ENCODE data around the gene ZNF678. TPM values are rescaled to one million over a fixed set of nuclear protein-coding genes. Genes with fewer than 3 reads are reported as not detected.

ZNF678 gene
- total and polyA plus RNA-seq, 2 donors (not counting 1 experiment from before 2014, with no cell fraction given), result 5.5 to 16.0 TPM

- H3K4me3 Mint-ChIP-seq, result peak overlapping the region; percentile 98
- Histone ChIP-seq H2AFZ (ENCODE audit: insufficient read depth, low read depth, low read length, poor library complexity, severe bottlenecking) (no peak overlapping the region), H3K27ac (ENCODE audit: low read length in 2 of 2) (peak overlapping the region in 1 of 2 donors; percentile 96), H3K9me3 (ENCODE audit: control extremely low read depth in 1 of 3, control insufficient read depth in 2 of 3, insufficient read depth in 1 of 3, low read length in 2 of 3) (peaks cover 0 to 44% (median 0%) of the 10 kb centered on the region in 3 donors), H3K4me2 (replicated peaks; ENCODE audit: low read depth, low read length, poor library complexity, severe bottlenecking) (peak overlapping the region; percentile 84), H3K4me1 (ENCODE audit: control insufficient read depth in 2 of 2, insufficient read depth in 2 of 2, low read length in 2 of 2) (peaks cover 25 to 34% of the 10 kb centered on the region in 2 donors), H3K79me2 (ENCODE audit: control insufficient read depth, insufficient read depth, low read length) (peaks cover 37% of the 10 kb centered on the region), H3K27me3 (replicated peaks in 1 of 4; ENCODE audit: control extremely low read depth in 1 of 4, control insufficient read depth in 3 of 4, insufficient read depth in 4 of 4, low read length in 3 of 4) (peaks cover 0 to 33% (median 9%) of the 10 kb centered on the region in 4 experiments), H3K4me3 (ENCODE audit: control extremely low read depth in 1 of 5, extremely low read depth in 1 of 5, insufficient read depth in 1 of 5, low read depth in 2 of 5, low read length in 4 of 5) (peak overlapping the region in 1 of 5 experiments; percentile 74), H4K20me1 (ENCODE audit: control insufficient read depth, insufficient read depth, low read length, poor library complexity, severe bottlenecking) (peaks cover 7% of the 10 kb centered on the region), H3K36me3 (replicated peaks in 1 of 2; ENCODE audit: control extremely low read depth in 1 of 2, control insufficient read depth in 1 of 2, extremely low read depth in 1 of 2, insufficient read depth in 2 of 2, low read length in 1 of 2) (no peaks in the 10 kb centered on the region), H3K9ac (ENCODE audit: low read length) (no peak overlapping the region)
- ATAC-seq (ENCODE audit: low read depth) (no peak), DNase-seq (no peak)
- peak overlapping the region; percentile 93 for H3K27ac Mint-ChIP-seq
- no peaks in the 10 kb centered on the region for H3K9me3 Mint-ChIP-seq (ENCODE audit: insufficient read depth)
- H3K27me3 Mint-ChIP-seq, result peaks cover 16% of the 10 kb centered on the region
- 100% methylated on average over 7 of the region's 10 CpGs for WGBS (ENCODE audit: insufficient coverage)
- peaks cover 47% of the 10 kb centered on the region for H3K4me1 Mint-ChIP-seq
- CTCF ChIA-PET, result interaction anchor here (3.0 kb wide), 1 partner anchor 21 kb away, joined by 21 read pairs; no protein-coding TSS in a partner anchor
- TF ChIP-seq EZH2 (IDR thresholded peaks at IDR 0.05; ENCODE audit: borderline replicate concordance, insufficient read depth, low read depth, low read length, poor library complexity, severe bottlenecking) (no peak), CTCF (IDR thresholded peaks at IDR 0.05) (no peak)
- POLR2A ChIA-PET, result no interaction called here
- intact Hi-C loops (cut with micrococcal nuclease), result loop anchor here (2.0 kb wide), 3 partner anchors 20 to 226 kb away; partner anchors contain the start of genes JMJD4 and SNAP47
These were observed 428 bp upstream of the ZNF678 start for GRCh38 chr1:227562933-227563323.

- Mint-ChIP-seq H3K4me3 (no peak overlapping the region), H3K27ac (no peak overlapping the region), H3K27me3 (peaks cover 3% of the 10 kb centered on the region), H3K9me3 (ENCODE audit: insufficient read depth) (no peaks in the 10 kb centered on the region), H3K4me1 (peaks cover 52% of the 10 kb centered on the region)
- Histone ChIP-seq H3K9ac (ENCODE audit: low read length) (no peak overlapping the region), H3K9me3 (ENCODE audit: control extremely low read depth in 1 of 3, control insufficient read depth in 2 of 3, insufficient read depth in 1 of 3, low read length in 2 of 3) (peaks cover 0 to 4% (median 1%) of the 10 kb centered on the region in 3 donors), H3K36me3 (replicated peaks in 1 of 2; ENCODE audit: control extremely low read depth in 1 of 2, control insufficient read depth in 1 of 2, extremely low read depth in 1 of 2, insufficient read depth in 2 of 2, low read length in 1 of 2) (peaks cover 0 to 5% of the 10 kb centered on the region in 2 experiments), H3K4me1 (ENCODE audit: control insufficient read depth in 2 of 2, insufficient read depth in 2 of 2, low read length in 2 of 2) (peaks cover 8 to 9% of the 10 kb centered on the region in 2 donors), H4K20me1 (ENCODE audit: control insufficient read depth, insufficient read depth, low read length, poor library complexity, severe bottlenecking) (peaks cover 33% of the 10 kb centered on the region), H3K27ac (ENCODE audit: low read length in 2 of 2) (no peak overlapping the region), H3K4me3 (ENCODE audit: control extremely low read depth in 1 of 5, extremely low read depth in 1 of 5, insufficient read depth in 1 of 5, low read depth in 2 of 5, low read length in 4 of 5) (no peak overlapping the region), H3K79me2 (ENCODE audit: control insufficient read depth, insufficient read depth, low read length) (peaks cover 77% of the 10 kb centered on the region), H3K4me2 (replicated peaks; ENCODE audit: low read depth, low read length, poor library complexity, severe bottlenecking) (no peak overlapping the region), H2AFZ (ENCODE audit: insufficient read depth, low read depth, low read length, poor library complexity, severe bottlenecking) (no peak overlapping the region), H3K27me3 (replicated peaks in 1 of 4; ENCODE audit: control extremely low read depth in 1 of 4, control insufficient read depth in 3 of 4, insufficient read depth in 4 of 4, low read length in 3 of 4) (peaks cover 0 to under 1% (median 0%) of the 10 kb centered on the region in 4 experiments)
- CTCF ChIA-PET, result no interaction called here
- POLR2A ChIA-PET, result no interaction called here
- TF ChIP-seq CTCF (IDR thresholded peaks at IDR 0.05) (no peak), EZH2 (IDR thresholded peaks at IDR 0.05; ENCODE audit: borderline replicate concordance, insufficient read depth, low read depth, low read length, poor library complexity, severe bottlenecking) (no peak)
- 94% methylated on average over 3 of the region's 4 CpGs for WGBS (ENCODE audit: insufficient coverage)
- intact Hi-C loops (cut with micrococcal nuclease), result no loop called here
- DNase-seq, result no peak
- no peak for ATAC-seq (ENCODE audit: low read depth)
These were observed 3.9 kb downstream of the ZNF678 start for GRCh38 chr1:227567256-227567655.

Data from B cell (primary cell).